OCI-LY3 (cell line): ENCODE measurements around the gene NBPF3.

Experiments
- H2AFZ ChIP-seq: fragments of 200-600, 300-600 bp; shearing (Covaris generic); 2 replicates; pipeline ENCODE4 v1.6.0; 2014; ENCODE audit warnings: antibody characterized with exemption, low read depth, low read length
- H3K27ac ChIP-seq: fragments of 200-600, 300-600 bp; sonication (generic); 2 replicates; pipeline ENCODE4 v1.5.1; 2014; ENCODE audit warnings: mild to moderate bottlenecking, low read length, moderate library complexity, mixed read lengths
- H3K27me3 ChIP-seq: fragments of 200-600, 300-600 bp; sonication (generic); 2 replicates; pipeline ENCODE4 v1.6.1; 2014; ENCODE audit warnings: low read depth, low read length, mixed read lengths
- H3K36me3 ChIP-seq: fragments of 200-600, 300-600 bp; sonication (generic); replicated peaks from 2 replicates; pipeline ENCODE3; 2014; ENCODE audit warnings: low read depth, low read length, mixed read lengths
- H3K4me1 ChIP-seq: fragments of 300-600, 200-600 bp; sonication (generic); 2 replicates; pipeline ENCODE4 v1.6.1; 2014; ENCODE audit warnings: low read length, mixed read lengths
- H3K4me2 ChIP-seq: fragments of 200-600, 300-600 bp; sonication (generic); 2 replicates; pipeline ENCODE4 v1.6.1; 2014; ENCODE audit warnings: low read length, mixed read lengths
- H3K4me3 ChIP-seq: fragments of 300-600, 200-600 bp; sonication (generic); 2 replicates; pipeline ENCODE4 v1.5.1; 2014; ENCODE audit warnings: antibody characterized with exemption, mild to moderate bottlenecking, low read length, moderate library complexity
- H3K79me2 ChIP-seq: fragments of 300-600, 200-600 bp; shearing (Covaris generic); 2 replicates; pipeline ENCODE4 v1.6.1; 2014; ENCODE audit warnings: mild to moderate bottlenecking, low read length, mixed read lengths
- H3K9ac ChIP-seq: fragments of 300-600, 200-600 bp; shearing (Covaris generic); 2 replicates; pipeline ENCODE4 v1.6.0; 2014; ENCODE audit warnings: mild to moderate bottlenecking, low read length, moderate library complexity
- H3K9me3 ChIP-seq: fragments of 200-600, 300-600 bp; shearing (Covaris generic); 2 replicates; pipeline ENCODE4 v1.6.1; 2014; ENCODE audit warnings: low read length, mixed read lengths; ENCODE audit not compliant: insufficient read depth
- H4K20me1 ChIP-seq: fragments of 200-600, 300-600 bp; sonication (generic); 2 replicates; pipeline ENCODE4 v1.6.1; 2016; ENCODE audit warnings: low read length, mixed read lengths; ENCODE audit not compliant: insufficient read depth
- EZH2phosphoT487 ChIP-seq: fragments of 200-600 bp; shearing (Covaris generic); IDR thresholded peaks from 2 replicates; pipeline ENCODE4 v1.6.1; 2018; ENCODE audit warnings: antibody characterized with exemption, mixed run types, low read depth
- TF ChIP-seq, protein P1 (sequence below): fragments of 200-600, 300-600 bp; sonication (generic); IDR thresholded peaks from 2 replicates; pipeline ENCODE4 v1.5.1; 2014; ENCODE audit warnings: antibody characterized with exemption, low read length, low read depth

Gene NBPF3

DNA sequence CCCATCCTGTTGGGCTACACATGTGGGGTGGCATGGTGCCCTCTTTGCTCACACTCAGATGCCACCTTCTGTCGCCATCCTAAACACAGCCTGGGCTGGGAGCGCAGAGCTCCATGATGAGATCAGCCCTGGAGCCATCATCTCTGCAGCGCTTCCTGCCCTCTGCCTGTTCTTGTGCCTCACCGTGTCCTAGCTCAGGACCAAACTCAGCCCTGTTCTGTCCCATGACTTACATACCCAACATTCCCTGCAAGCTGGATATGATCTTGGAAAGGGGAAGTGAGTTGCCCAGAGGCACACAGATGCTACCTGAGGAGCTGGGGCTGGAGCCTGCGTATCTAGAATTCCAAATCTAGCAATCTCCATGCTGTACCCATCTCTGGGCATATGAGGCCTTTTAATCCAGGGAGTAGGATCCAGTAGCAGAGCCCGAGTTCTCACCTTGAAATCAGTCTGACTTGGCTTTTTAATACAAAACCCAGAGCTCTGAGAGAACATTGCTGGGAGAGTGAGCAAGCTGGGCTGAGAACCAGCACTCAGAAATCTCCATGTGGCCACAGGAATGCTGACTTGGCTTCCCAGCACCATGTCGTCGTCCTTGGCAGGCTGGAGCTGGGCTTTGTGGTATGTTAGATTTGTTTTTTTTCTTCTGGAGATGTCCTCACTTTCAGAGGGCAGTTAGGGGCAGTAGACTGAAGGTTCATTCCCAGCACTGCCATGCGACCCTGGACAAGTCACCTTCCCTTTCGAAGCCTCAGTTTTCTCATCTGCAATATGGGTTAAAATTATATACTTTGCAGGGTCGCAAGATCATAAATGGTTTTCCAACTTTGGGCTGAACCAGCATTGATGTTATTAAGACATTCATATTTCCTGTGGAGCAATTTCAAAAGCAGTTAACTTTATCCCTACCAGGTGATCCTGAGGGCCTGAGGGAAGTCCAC, 71.9 kb downstream of the NBPF3 start:
- Histone ChIP-seq H3K27me3 (no peaks in the 10 kb centered on the region), H3K9me3 (no peaks in the 10 kb centered on the region), H2AFZ (no peak overlapping the region), H3K27ac (no peak overlapping the region), H3K9ac (no peak overlapping the region), H4K20me1 (no peaks in the 10 kb centered on the region), H3K36me3 (no peaks in the 10 kb centered on the region), H3K4me1 (peaks cover 44% of the 10 kb centered on the region), H3K4me2 (no peak overlapping the region), H3K4me3 (no peak overlapping the region), H3K79me2 (no peaks in the 10 kb centered on the region)
- TF ChIP-seq EZH2phosphoT487 = no peak
- TF ChIP-seq, protein P1, sequence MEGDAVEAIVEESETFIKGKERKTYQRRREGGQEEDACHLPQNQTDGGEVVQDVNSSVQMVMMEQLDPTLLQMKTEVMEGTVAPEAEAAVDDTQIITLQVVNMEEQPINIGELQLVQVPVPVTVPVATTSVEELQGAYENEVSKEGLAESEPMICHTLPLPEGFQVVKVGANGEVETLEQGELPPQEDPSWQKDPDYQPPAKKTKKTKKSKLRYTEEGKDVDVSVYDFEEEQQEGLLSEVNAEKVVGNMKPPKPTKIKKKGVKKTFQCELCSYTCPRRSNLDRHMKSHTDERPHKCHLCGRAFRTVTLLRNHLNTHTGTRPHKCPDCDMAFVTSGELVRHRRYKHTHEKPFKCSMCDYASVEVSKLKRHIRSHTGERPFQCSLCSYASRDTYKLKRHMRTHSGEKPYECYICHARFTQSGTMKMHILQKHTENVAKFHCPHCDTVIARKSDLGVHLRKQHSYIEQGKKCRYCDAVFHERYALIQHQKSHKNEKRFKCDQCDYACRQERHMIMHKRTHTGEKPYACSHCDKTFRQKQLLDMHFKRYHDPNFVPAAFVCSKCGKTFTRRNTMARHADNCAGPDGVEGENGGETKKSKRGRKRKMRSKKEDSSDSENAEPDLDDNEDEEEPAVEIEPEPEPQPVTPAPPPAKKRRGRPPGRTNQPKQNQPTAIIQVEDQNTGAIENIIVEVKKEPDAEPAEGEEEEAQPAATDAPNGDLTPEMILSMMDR = no peak

DNA sequence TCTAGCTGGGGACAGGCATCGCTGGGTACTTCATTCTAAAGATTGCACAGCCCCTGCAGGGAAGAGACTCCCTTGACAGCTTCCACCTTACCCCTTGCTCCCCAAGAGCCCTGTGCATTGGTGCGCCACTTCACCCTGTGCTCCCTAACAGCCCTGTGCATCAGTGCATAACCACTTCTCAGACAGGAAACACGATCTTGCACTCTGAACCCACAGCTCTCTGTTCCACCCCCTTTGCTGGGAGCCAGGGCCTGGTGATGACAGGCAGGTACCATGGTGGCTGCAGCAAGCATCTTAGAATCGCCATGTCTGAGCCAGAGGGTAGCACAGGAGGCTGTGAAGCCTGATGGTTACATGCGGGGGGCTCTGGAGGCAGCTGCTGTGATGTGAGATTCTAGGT, 74.3 kb downstream of the NBPF3 start:
- Histone ChIP-seq H3K4me2 (peak overlapping the region; percentile 60), H3K4me3 (peak overlapping the region; percentile 23; the same call in 1 of the 2 replicates), H2AFZ (no peak overlapping the region), H4K20me1 (no peaks in the 10 kb centered on the region), H3K9me3 (no peaks in the 10 kb centered on the region), H3K79me2 (no peaks in the 10 kb centered on the region), H3K27me3 (no peaks in the 10 kb centered on the region), H3K36me3 (no peaks in the 10 kb centered on the region), H3K9ac (no peak overlapping the region), H3K27ac (no peak overlapping the region), H3K4me1 (peaks cover 62% of the 10 kb centered on the region)
- no peak for TF ChIP-seq EZH2phosphoT487
- TF ChIP-seq, protein P1 = no peak

DNA sequence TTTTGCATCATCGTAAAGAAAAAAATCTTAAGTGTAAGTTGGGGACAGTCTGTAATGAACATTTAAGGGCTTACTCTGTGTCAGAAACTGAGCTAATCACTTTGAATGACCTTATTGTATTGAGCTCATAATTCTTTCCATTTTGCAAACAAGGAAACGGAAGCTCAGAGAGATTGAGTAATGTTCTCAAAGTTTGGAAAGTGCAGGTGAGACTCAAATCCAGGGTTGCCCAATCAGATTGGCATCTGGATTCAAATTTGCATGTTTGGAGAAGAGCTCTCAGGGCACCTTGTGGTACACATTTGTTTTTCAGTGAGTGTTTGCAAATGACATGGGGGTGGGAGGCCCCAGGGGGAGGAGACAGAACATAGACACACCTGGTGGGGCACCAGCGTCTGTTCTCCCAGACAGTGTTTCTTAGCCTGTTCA, 77.2 kb downstream of the NBPF3 start:
- Histone ChIP-seq H3K4me2 (peak overlapping the region; percentile 69), H3K9ac (peak overlapping the region; percentile 70; the same call in 1 of the 2 replicates), H4K20me1 (no peaks in the 10 kb centered on the region), H3K79me2 (no peaks in the 10 kb centered on the region), H3K9me3 (peaks cover 3% of the 10 kb centered on the region; the same call in 1 of the 2 replicates), H3K4me1 (peaks cover 89% of the 10 kb centered on the region), H3K27ac (peak overlapping the region; percentile 95), H2AFZ (no peak overlapping the region), H3K27me3 (no peaks in the 10 kb centered on the region), H3K4me3 (no peak overlapping the region), H3K36me3 (no peaks in the 10 kb centered on the region)
- no peak for TF ChIP-seq EZH2phosphoT487
- TF ChIP-seq, protein P1 = no peak

DNA sequence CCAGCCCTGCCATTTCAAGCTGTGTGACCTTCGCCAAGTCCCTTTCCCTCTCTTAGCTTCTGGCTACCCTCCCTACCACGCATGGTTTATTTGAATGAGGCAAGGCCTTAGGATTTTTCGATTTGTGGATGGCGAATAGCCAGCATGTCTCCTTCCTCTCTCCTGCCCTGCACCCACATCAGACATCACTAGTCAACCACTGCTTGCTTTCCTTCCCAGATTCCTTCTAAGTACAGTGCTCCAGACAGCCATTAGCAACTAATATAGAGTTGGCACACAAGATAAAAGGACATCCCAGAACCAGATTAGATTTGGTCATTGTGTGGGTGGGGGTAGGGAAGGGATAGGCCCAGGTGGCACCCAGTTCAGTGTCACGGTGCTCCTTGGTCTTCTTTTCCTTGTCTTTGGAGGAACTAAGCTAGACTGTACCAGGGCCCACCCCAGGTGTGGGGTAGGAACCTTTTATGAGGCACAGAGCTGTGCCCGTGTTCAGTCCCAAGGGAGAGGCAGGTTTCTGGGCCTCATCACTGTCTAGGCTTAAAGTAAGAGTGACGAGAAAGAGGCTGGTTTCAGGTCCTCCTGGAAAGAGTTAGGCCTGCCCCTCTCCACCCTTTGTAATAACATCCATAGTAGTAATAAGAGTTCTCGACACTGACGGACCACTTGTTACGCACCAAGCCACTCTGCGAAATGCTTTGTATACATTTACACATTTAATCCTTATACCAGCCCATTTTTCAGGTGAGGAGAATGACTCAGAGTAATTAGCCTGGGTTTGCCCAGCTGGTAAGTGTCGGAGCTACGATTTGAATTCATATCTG, 77.9 kb downstream of the NBPF3 start:
- Histone ChIP-seq H3K9ac (peak overlapping the region; percentile 70), H3K4me2 (peak overlapping the region; percentile 69), H4K20me1 (no peaks in the 10 kb centered on the region), H2AFZ (no peak overlapping the region), H3K4me3 (peak overlapping the region; percentile 53; the same call in 1 of the 2 replicates), H3K27ac (peak overlapping the region; percentile 95), H3K27me3 (no peaks in the 10 kb centered on the region), H3K79me2 (no peaks in the 10 kb centered on the region), H3K4me1 (peaks cover 96% of the 10 kb centered on the region), H3K9me3 (peaks cover 3% of the 10 kb centered on the region; the same call in 1 of the 2 replicates), H3K36me3 (no peaks in the 10 kb centered on the region)
- TF ChIP-seq EZH2phosphoT487 = no peak
- TF ChIP-seq, protein P1 = no peak
